ENCODE measurements around the gene C2orf72.

C2orf72 gene

DNA sequence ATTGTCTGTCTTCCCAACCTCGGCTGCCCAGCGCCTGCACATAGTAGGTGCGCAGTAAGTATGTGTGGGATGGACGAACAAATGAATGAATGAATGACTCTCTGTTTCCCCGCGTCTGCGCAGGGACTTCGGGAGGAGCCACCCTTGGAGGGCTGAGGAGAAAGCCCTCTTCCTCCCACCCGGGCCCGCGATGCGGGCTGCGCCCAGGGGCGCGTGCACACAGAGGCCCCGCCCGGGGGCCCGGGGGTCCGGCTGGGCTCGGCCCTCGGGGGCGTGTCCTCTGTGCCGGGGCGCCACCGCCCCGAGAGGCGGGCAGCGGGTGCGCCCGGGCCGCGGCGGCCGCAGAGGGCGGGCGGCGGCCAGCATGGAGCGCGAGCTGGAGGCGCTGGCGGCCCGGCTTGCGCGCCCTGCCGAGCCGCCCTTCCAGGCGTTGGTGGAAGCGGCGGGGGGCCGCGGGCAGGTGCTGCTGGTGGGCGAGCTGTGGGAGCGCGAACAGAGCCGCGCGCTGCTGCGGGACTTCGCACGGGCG lies at the start of gene C2orf72:
C2orf72 (plus strand) TSS at position 322 of the 529 bp plus-strand sequence; CDS start at position 365, 43 bp downstream.
- no peaks in the 10 kb centered on the region for H3K9me3 ChIP-seq
- H3K27me3 ChIP-seq (ENCODE audit: low read depth), result peaks cover 27% of the 10 kb centered on the region
- peak within 1 kb of the TSS; percentile 24 for H3K4me3 ChIP-seq
- no peaks in the 10 kb centered on the region for H3K36me3 ChIP-seq (replicated peaks)
- in situ Hi-C loops (cut with MboI; ENCODE audit: low sequenced_read_pairs), result no loop called here
- H3K4me1 ChIP-seq, result no peaks in the 10 kb centered on the region
- DNase-seq (ENCODE audit: low spot score in 2 of 2), result peak; percentile 14 to 49

DNA sequence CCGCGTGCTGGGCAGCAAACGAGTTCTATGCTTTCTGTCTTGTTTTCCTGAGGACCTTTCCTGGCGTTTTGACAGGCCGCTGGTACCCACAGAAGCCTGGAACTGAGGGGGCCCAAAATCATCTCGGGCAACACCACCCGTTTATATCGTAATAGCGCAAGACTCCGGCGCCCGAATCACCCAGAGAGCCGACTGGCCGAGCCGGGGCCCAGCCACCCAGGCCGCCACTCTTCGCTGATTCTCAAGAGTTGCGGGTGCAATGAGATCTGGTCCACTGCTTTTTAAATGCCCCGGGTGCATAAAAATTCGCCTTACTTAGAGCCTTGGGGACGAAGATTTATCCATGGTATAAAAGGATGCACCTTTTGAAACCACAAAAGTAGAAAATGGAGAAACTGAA lies 47.6 kb upstream of the C2orf72 start:
- no peak for DNase-seq (ENCODE audit: low spot score in 2 of 2)
- Histone ChIP-seq H3K4me3 (no peak overlapping the region), H3K36me3 (replicated peaks) (no peaks in the 10 kb centered on the region), H3K9me3 (no peaks in the 10 kb centered on the region), H3K27me3 (ENCODE audit: low read depth) (no peaks in the 10 kb centered on the region), H3K4me1 (peaks cover 6% of the 10 kb centered on the region)
- in situ Hi-C loops (cut with MboI; ENCODE audit: low sequenced_read_pairs), result loop anchor here (5.0 kb wide), 2 partner anchors 87 to 167 kb away; no protein-coding TSS in a partner anchor

DNA sequence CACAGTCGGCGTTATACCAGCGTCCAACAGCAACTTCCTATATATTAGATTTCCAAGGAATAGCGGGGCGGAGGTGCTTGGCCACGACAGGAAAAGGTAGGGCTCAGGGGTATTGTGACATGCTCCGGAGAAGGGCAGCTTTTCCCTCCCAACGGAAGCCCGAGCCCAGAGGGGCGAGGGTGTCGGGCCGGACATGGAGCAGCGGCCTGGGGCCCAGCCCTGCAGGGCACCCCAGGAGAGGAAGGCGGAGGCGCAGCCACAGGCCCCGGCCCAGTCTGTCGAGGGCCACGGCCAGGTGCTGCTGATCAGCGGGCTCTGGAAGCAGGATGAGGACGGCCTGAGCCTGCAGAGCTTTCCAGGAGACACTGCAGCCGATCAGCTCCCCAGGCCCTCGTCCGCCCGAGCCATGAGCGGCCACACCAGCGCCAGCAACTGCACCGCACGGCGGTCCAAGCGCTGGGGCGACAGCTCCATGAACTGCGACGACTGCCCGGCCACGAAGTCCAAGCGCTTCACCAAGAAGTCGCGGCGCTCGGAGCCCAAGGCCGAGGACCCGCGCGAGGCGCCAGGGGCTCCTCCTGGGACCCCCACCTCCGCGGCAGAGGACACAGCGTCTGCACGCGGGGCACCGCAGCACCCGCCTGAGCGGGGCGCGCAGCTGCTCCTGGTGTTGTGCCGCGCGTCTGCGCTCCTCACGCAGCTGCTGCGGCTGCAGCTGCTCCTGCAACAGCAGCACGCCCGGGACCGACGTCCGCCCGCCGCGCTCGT lies 47.0 kb upstream of the C2orf72 start:
- Histone ChIP-seq H3K27me3 (ENCODE audit: low read depth) (no peaks in the 10 kb centered on the region), H3K9me3 (no peaks in the 10 kb centered on the region), H3K4me1 (peaks cover 6% of the 10 kb centered on the region), H3K36me3 (replicated peaks) (no peaks in the 10 kb centered on the region), H3K4me3 (no peak overlapping the region)
- in situ Hi-C loops (cut with MboI; ENCODE audit: low sequenced_read_pairs), result no loop called here
- DNase-seq (ENCODE audit: low spot score in 2 of 2), result no peak

DNA sequence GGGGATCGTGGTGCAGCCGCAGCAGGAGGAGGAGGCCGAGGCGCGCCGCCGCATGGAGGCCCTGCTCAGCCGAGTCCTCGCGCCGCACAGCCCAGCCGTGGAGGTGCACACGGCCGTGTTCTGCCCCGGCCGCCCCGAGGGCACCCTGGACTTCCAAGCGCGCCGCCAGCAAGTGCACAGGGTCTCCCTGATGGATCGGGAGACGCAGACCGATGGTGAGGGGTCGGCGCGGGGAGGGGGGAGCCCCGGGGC lies 46.5 kb upstream of the C2orf72 start:
- H3K36me3 ChIP-seq (replicated peaks), result no peaks in the 10 kb centered on the region
- no peak for DNase-seq (ENCODE audit: low spot score in 2 of 2)
- in situ Hi-C loops (cut with MboI; ENCODE audit: low sequenced_read_pairs), result no loop called here
- H3K4me3 ChIP-seq, result no peak overlapping the region
- H3K9me3 ChIP-seq, result no peaks in the 10 kb centered on the region
- peaks cover 6% of the 10 kb centered on the region for H3K4me1 ChIP-seq
- no peaks in the 10 kb centered on the region for H3K27me3 ChIP-seq (ENCODE audit: low read depth)

- DNase-seq (ENCODE audit: low spot score in 2 of 2), result no peak
- H3K4me1 ChIP-seq, result peaks cover 5% of the 10 kb centered on the region
- H3K36me3 ChIP-seq (replicated peaks), result no peaks in the 10 kb centered on the region
- H3K9me3 ChIP-seq, result no peaks in the 10 kb centered on the region
- in situ Hi-C loops (cut with MboI; ENCODE audit: low sequenced_read_pairs), result no loop called here
- H3K4me3 ChIP-seq, result no peak overlapping the region
- H3K27me3 ChIP-seq (ENCODE audit: low read depth), result no peaks in the 10 kb centered on the region
Measured at GRCh38 chr2:230991598-230991997, 45.7 kb upstream of the C2orf72 start.

GRCh38 chr2:230995821-230996220 lies 41.5 kb upstream of the C2orf72 start, which contains the start of gene SPATA3:
TSS of gene SPATA3 (plus strand) at chr2:230996121. CDS start at chr2:230996234, 113 bp downstream.
- in situ Hi-C loops (cut with MboI; ENCODE audit: low sequenced_read_pairs), result no loop called here
- H3K36me3 ChIP-seq (replicated peaks), result no peaks in the 10 kb centered on the region
- H3K4me3 ChIP-seq, result no peak within 1 kb of the TSS
- H3K9me3 ChIP-seq, result no peaks in the 10 kb centered on the region
- no peaks in the 10 kb centered on the region for H3K4me1 ChIP-seq
- no peak for DNase-seq (ENCODE audit: low spot score in 2 of 2)
- H3K27me3 ChIP-seq (ENCODE audit: low read depth), result peaks cover 10% of the 10 kb centered on the region

- Histone ChIP-seq H3K9me3 (no peaks in the 10 kb centered on the region), H3K36me3 (replicated peaks) (no peaks in the 10 kb centered on the region), H3K4me1 (no peaks in the 10 kb centered on the region), H3K4me3 (no peak overlapping the region), H3K27me3 (ENCODE audit: low read depth) (peaks cover 10% of the 10 kb centered on the region)
- in situ Hi-C loops (cut with MboI; ENCODE audit: low sequenced_read_pairs), result no loop called here
- no peak for DNase-seq (ENCODE audit: low spot score in 2 of 2)
Measured at GRCh38 chr2:230996661-230997060, 40.7 kb upstream of the C2orf72 start.

DNA sequence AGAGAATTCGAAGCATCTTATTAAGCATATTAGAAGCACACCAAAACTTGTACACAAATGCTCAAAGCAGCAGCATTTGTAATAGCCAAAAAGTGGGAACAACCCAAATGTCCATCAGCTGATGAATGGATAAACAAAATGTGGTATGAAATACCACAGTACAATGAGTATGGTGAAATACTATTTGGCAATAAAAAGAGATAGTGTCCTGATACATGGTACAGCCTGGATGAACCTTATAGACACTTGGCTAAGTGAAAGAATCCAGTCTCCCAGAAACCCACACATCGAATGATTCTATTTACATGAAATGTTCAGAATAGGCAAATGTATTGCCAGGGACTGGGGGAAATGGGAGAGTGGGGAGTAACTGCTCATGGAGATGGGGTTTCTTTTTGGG lies 38.4 kb upstream of the C2orf72 start:
- Histone ChIP-seq H3K4me3 (no peak overlapping the region), H3K36me3 (replicated peaks) (no peaks in the 10 kb centered on the region), H3K9me3 (no peaks in the 10 kb centered on the region), H3K4me1 (no peaks in the 10 kb centered on the region), H3K27me3 (ENCODE audit: low read depth) (peaks cover 10% of the 10 kb centered on the region)
- in situ Hi-C loops (cut with MboI; ENCODE audit: low sequenced_read_pairs), result no loop called here
- DNase-seq (ENCODE audit: low spot score in 2 of 2), result no peak

- DNase-seq (ENCODE audit: low spot score in 2 of 2), result no peak
- H3K36me3 ChIP-seq (replicated peaks), result no peaks in the 10 kb centered on the region
- H3K27me3 ChIP-seq (ENCODE audit: low read depth), result peaks cover 10% of the 10 kb centered on the region
- no peaks in the 10 kb centered on the region for H3K9me3 ChIP-seq
- in situ Hi-C loops (cut with MboI; ENCODE audit: low sequenced_read_pairs), result no loop called here
- H3K4me1 ChIP-seq, result no peaks in the 10 kb centered on the region
- no peak overlapping the region for H3K4me3 ChIP-seq
Measured at GRCh38 chr2:230999477-230999876, 37.8 kb upstream of the C2orf72 start.

- Histone ChIP-seq H3K36me3 (replicated peaks) (no peaks in the 10 kb centered on the region), H3K9me3 (no peaks in the 10 kb centered on the region), H3K27me3 (ENCODE audit: low read depth) (peaks cover 10% of the 10 kb centered on the region), H3K4me3 (no peak overlapping the region), H3K4me1 (no peaks in the 10 kb centered on the region)
- DNase-seq (ENCODE audit: low spot score in 2 of 2), result no peak
- in situ Hi-C loops (cut with MboI; ENCODE audit: low sequenced_read_pairs), result no loop called here
Measured at GRCh38 chr2:231000211-231000904, 37.0 kb upstream of the C2orf72 start.

- H3K9me3 ChIP-seq, result no peaks in the 10 kb centered on the region
- no peaks in the 10 kb centered on the region for H3K4me1 ChIP-seq
- in situ Hi-C loops (cut with MboI; ENCODE audit: low sequenced_read_pairs), result no loop called here
- H3K36me3 ChIP-seq (replicated peaks), result no peaks in the 10 kb centered on the region
- peaks cover 10% of the 10 kb centered on the region for H3K27me3 ChIP-seq (ENCODE audit: low read depth)
- no peak overlapping the region for H3K4me3 ChIP-seq
- DNase-seq (ENCODE audit: low spot score in 2 of 2), result no peak
Measured at GRCh38 chr2:231001036-231001435, 36.3 kb upstream of the C2orf72 start.

DNA sequence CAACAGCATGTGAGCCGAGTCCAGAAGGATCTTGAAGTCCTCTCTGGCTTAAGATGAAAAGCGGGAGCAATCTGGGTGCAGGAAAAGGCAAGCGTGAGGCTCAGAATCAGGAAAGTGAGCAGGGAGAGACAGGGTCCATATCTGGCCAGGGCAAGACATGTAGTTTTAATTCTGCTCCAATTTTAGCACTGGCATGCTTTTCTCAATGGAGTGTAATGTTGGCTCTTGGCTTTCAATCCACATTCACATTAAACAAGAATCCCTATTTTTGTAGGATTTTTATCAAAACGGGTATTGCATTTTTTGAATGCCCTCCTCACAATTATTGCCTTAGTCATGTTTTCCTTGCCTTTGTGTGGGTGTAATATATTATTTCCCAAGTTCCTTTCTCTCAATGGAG lies 35.4 kb upstream of the C2orf72 start:
- Histone ChIP-seq H3K4me3 (no peak overlapping the region), H3K27me3 (ENCODE audit: low read depth) (peaks cover 10% of the 10 kb centered on the region)
- in situ Hi-C loops (cut with MboI; ENCODE audit: low sequenced_read_pairs), result no loop called here

DNA sequence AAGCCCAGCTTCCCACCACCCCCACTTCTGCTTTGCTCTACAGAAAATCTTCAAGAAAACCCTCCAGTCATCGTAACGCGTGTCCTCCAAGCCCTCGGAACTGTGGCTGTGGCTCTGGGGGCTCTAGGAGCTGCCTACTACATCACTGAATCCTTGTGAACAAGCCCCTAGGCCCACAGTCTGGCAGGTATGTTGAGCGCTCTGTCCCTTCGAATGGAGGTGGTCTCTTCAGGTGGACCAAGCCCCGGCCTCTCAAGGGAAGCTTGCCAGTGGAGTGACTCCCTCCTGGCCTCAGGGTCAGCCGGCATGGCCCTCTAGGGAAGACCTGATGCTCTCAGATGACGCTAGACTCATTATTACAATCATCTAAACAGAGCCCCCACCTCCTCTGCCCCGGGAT lies 34.7 kb upstream of the C2orf72 start:
- peaks cover 10% of the 10 kb centered on the region for H3K27me3 ChIP-seq (ENCODE audit: low read depth)
- no peaks in the 10 kb centered on the region for H3K9me3 ChIP-seq
- H3K4me3 ChIP-seq, result no peak overlapping the region
- in situ Hi-C loops (cut with MboI; ENCODE audit: low sequenced_read_pairs), result no loop called here
- no peaks in the 10 kb centered on the region for H3K4me1 ChIP-seq
- no peak for DNase-seq (ENCODE audit: low spot score in 2 of 2)
- no peaks in the 10 kb centered on the region for H3K36me3 ChIP-seq (replicated peaks)

More for the DNA sequence above, 35.4 kb upstream of the C2orf72 start:
- Histone ChIP-seq H3K4me1 (no peaks in the 10 kb centered on the region), H3K9me3 (no peaks in the 10 kb centered on the region), H3K36me3 (replicated peaks) (no peaks in the 10 kb centered on the region)
- DNase-seq (ENCODE audit: low spot score in 2 of 2), result no peak

GRCh38 chr2:231003186-231003585 lies 34.1 kb upstream of the C2orf72 start:
- no peak overlapping the region for H3K4me3 ChIP-seq
- H3K9me3 ChIP-seq, result no peaks in the 10 kb centered on the region
- no peaks in the 10 kb centered on the region for H3K4me1 ChIP-seq
- in situ Hi-C loops (cut with MboI; ENCODE audit: low sequenced_read_pairs), result no loop called here
- no peaks in the 10 kb centered on the region for H3K36me3 ChIP-seq (replicated peaks)
- no peak for DNase-seq (ENCODE audit: low spot score in 2 of 2)
- H3K27me3 ChIP-seq (ENCODE audit: low read depth), result peaks cover 10% of the 10 kb centered on the region

Measured in HAP-1 (cell line).